ENCODE data around the gene SPATA6L. TPM values are rescaled to one million over a fixed set of nuclear protein-coding genes. Genes with fewer than 3 reads are reported as not detected.

The SPATA6L gene
- total RNA-seq, 1 donor from 2014 or later = 0.35 TPM

GRCh38 chr9:4669890-4670289, 3.6 kb upstream of the SPATA6L start:
- Mint-ChIP-seq H3K27ac (ENCODE audit: unreplicated experiment) (no peak overlapping the region), H3K4me3 (ENCODE audit: unreplicated experiment) (no peak overlapping the region), H3K27me3 (ENCODE audit: low read depth) (no peaks in the 10 kb centered on the region), H3K9me3 (ENCODE audit: low read depth) (no peaks in the 10 kb centered on the region), H3K36me3 (ENCODE audit: low read depth) (no peaks in the 10 kb centered on the region), H3K4me1 (ENCODE audit: low read depth) (peaks cover 19% of the 10 kb centered on the region)
- no peak for TF ChIP-seq CTCF (IDR thresholded peaks at IDR 0.05)
- no peak for DNase-seq (ENCODE audit: low spot score)

- H3K4me3 Mint-ChIP-seq (ENCODE audit: unreplicated experiment) = no peak overlapping the region
- peaks cover 23% of the 10 kb centered on the region for H3K4me1 Mint-ChIP-seq (ENCODE audit: low read depth)
- no peak overlapping the region for H3K27ac Mint-ChIP-seq (ENCODE audit: unreplicated experiment)
- H3K27me3 Mint-ChIP-seq (ENCODE audit: low read depth) = no peaks in the 10 kb centered on the region
- no peak for DNase-seq (ENCODE audit: low spot score)
- no peaks in the 10 kb centered on the region for H3K9me3 Mint-ChIP-seq (ENCODE audit: low read depth)
- no peaks in the 10 kb centered on the region for H3K36me3 Mint-ChIP-seq (ENCODE audit: low read depth)
- no peak for TF ChIP-seq CTCF (IDR thresholded peaks at IDR 0.05)
Measured at GRCh38 chr9:4668604-4669003, 2.3 kb upstream of the SPATA6L start.

- Mint-ChIP-seq H3K9me3 (ENCODE audit: low read depth) (no peaks in the 10 kb centered on the region), H3K27me3 (ENCODE audit: low read depth) (no peaks in the 10 kb centered on the region), H3K4me3 (ENCODE audit: unreplicated experiment) (no peak overlapping the region), H3K27ac (ENCODE audit: unreplicated experiment) (no peak overlapping the region), H3K36me3 (ENCODE audit: low read depth) (no peaks in the 10 kb centered on the region), H3K4me1 (ENCODE audit: low read depth) (peaks cover 32% of the 10 kb centered on the region)
- TF ChIP-seq CTCF (IDR thresholded peaks at IDR 0.05) = no peak
- no peak for DNase-seq (ENCODE audit: low spot score)
Measured at GRCh38 chr9:4667681-4668080, 1.4 kb upstream of the SPATA6L start.

- no peak for TF ChIP-seq CTCF (IDR thresholded peaks at IDR 0.05)
- Mint-ChIP-seq H3K36me3 (ENCODE audit: low read depth) (no peaks in the 10 kb centered on the region), H3K4me1 (ENCODE audit: low read depth) (peaks cover 47% of the 10 kb centered on the region), H3K9me3 (ENCODE audit: low read depth) (no peaks in the 10 kb centered on the region), H3K27ac (ENCODE audit: unreplicated experiment) (no peak overlapping the region), H3K4me3 (ENCODE audit: unreplicated experiment) (no peak overlapping the region), H3K27me3 (ENCODE audit: low read depth) (no peaks in the 10 kb centered on the region)
- DNase-seq (ENCODE audit: low spot score) = no peak
Measured at GRCh38 chr9:4665357-4665756, 923 bp downstream of the SPATA6L start.

DNA sequence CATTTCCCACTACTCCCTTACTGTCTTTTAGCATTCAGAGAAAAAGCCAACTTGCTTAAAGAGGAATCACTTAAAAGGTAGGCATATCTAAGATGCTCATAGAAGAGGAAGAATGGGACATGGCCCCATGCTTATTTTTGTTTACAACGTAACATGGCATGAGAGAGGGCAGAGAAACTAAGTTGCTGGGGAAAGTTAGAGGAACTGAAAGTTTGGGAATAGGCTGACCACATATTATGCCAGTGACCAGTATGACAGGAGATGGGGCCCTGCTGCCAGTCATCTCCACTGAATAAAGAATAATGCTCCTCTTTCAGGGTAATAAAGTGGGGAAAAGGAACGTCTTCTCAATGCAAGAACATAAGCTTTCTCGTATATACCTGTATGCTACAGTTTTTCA, 2.3 kb downstream of the SPATA6L start:
- DNase-seq (ENCODE audit: low spot score) = no peak
- H3K36me3 Mint-ChIP-seq (ENCODE audit: low read depth) = no peaks in the 10 kb centered on the region
- H3K27ac Mint-ChIP-seq (ENCODE audit: unreplicated experiment) = no peak overlapping the region
- H3K27me3 Mint-ChIP-seq (ENCODE audit: low read depth) = no peaks in the 10 kb centered on the region
- H3K4me1 Mint-ChIP-seq (ENCODE audit: low read depth) = peaks cover 47% of the 10 kb centered on the region
- no peaks in the 10 kb centered on the region for H3K9me3 Mint-ChIP-seq (ENCODE audit: low read depth)
- H3K4me3 Mint-ChIP-seq (ENCODE audit: unreplicated experiment) = no peak overlapping the region
- TF ChIP-seq CTCF (IDR thresholded peaks at IDR 0.05) = no peak
